Right renal cortex interstitium (tissue), 3 donors: ENCODE results near the gene NLN. TPM values are rescaled to one million over a fixed set of nuclear protein-coding genes. Genes with fewer than 3 reads are reported as not detected.
"Not testable (repeated sequence)": the region's sequence is repeated elsewhere in the genome, so short reads cannot be mapped to it uniquely, and the experiment has no call there.

Experiments
- DNase-seq, 3 donors: peaks; one replicate each; pipeline ENCODE4 v3.0.0-alpha.2; 2013; ENCODE audit warnings: low read depth in 3 of 3, low spot score in 2 of 3
- polyA plus RNA-seq, 3 donors: library from polyadenylated mRNA; unstranded; fragments of 120-200 nt; gene quantifications; one replicate each; pipeline ENCODE4 v1.2.1, GENCODE V29; 2013; ENCODE audit not compliant: insufficient read length in 3 of 3

Gene NLN
- polyA plus RNA-seq, 3 donors: 35.1 to 41.3 (median 40.3) TPM

GRCh38 chr5:65769539-65769938 is 47.5 kb downstream of the NLN start:
- no peak for DNase-seq

GRCh38 chr5:65771266-65771665 is 49.3 kb downstream of the NLN start:
- no peak for DNase-seq

- not testable (repeated sequence) for DNase-seq
These were observed 51.0 kb downstream of the NLN start for GRCh38 chr5:65772963-65773362.

GRCh38 chr5:65774346-65774745 is 52.3 kb downstream of the NLN start:
- DNase-seq: no peak

GRCh38 chr5:65775476-65775875 is 53.5 kb downstream of the NLN start:
- no peak for DNase-seq

GRCh38 chr5:65776441-65777141 is 54.6 kb downstream of the NLN start:
- DNase-seq: no peak

GRCh38 chr5:65778126-65778525 is 56.1 kb downstream of the NLN start:
- no peak for DNase-seq

- DNase-seq: no peak
These were observed 57.6 kb downstream of the NLN start for GRCh38 chr5:65779643-65780042.

- DNase-seq: not testable (repeated sequence)
These were observed 66.3 kb downstream of the NLN start for GRCh38 chr5:65788296-65788695.

- no peak for DNase-seq
These were observed 68.6 kb downstream of the NLN start for GRCh38 chr5:65790371-65791163.

- DNase-seq: no peak
These were observed 70.0 kb downstream of the NLN start for GRCh38 chr5:65791712-65792673.

- no peak for DNase-seq
These were observed 74.3 kb downstream of the NLN start for GRCh38 chr5:65796269-65796668.

GRCh38 chr5:65796751-65797316 is 74.8 kb downstream of the NLN start:
- DNase-seq: no peak

- no peak for DNase-seq
These were observed 75.5 kb downstream of the NLN start for GRCh38 chr5:65797481-65797880.

- no peak for DNase-seq
These were observed 77.9 kb downstream of the NLN start for GRCh38 chr5:65799857-65800256.

GRCh38 chr5:65800775-65801174 is 78.8 kb downstream of the NLN start:
- no peak for DNase-seq

- no peak for DNase-seq
These were observed 79.4 kb downstream of the NLN start for GRCh38 chr5:65801352-65801783.

- no peak for DNase-seq
These were observed 80.1 kb downstream of the NLN start for GRCh38 chr5:65802080-65802479.

GRCh38 chr5:65802820-65803219 is 80.8 kb downstream of the NLN start:
- DNase-seq: no peak

- no peak for DNase-seq
These were observed 81.8 kb downstream of the NLN start for GRCh38 chr5:65803699-65804391.
